BLaER1 (cell line): ENCODE measurements around the gene CCDC6.

Experiments
- H3K27ac ChIP-seq: shearing (Covaris generic); formaldehyde crosslinking; 2 replicates; pipeline ENCODE4 v1.8.1; 2022
- H3K27me3 ChIP-seq: shearing (Covaris generic); formaldehyde crosslinking; 2 replicates; pipeline ENCODE4 v1.8.1; 2022
- H3K36me3 ChIP-seq: shearing (Covaris generic); formaldehyde crosslinking; 2 replicates; pipeline ENCODE4 v1.8.1; 2022
- H3K4me1 ChIP-seq: shearing (Covaris generic); formaldehyde crosslinking; 2 replicates; pipeline ENCODE4 v1.8.1; 2022
- H3K4me2 ChIP-seq: shearing (Covaris generic); formaldehyde crosslinking; 2 replicates; pipeline ENCODE4 v1.8.1; 2022
- H3K4me3 ChIP-seq: shearing (Covaris generic); formaldehyde crosslinking; 2 replicates; pipeline ENCODE4 v1.8.1; 2022
- H3K9ac ChIP-seq: shearing (Covaris generic); formaldehyde crosslinking; 2 replicates; pipeline ENCODE4 v1.8.1; 2022
- H3K9me3 ChIP-seq: shearing (Covaris generic); formaldehyde crosslinking; 2 replicates; pipeline ENCODE4 v1.8.1; 2022
- H4K20me1 ChIP-seq: shearing (Covaris generic); formaldehyde crosslinking; 2 replicates; pipeline ENCODE4 v1.8.1; 2022
- Cebpa-rat ChIP-seq: shearing (Covaris generic); IDR thresholded peaks from 2 replicates; pipeline ENCODE4 v1.8.1; 2022

CCDC6 gene

DNA sequence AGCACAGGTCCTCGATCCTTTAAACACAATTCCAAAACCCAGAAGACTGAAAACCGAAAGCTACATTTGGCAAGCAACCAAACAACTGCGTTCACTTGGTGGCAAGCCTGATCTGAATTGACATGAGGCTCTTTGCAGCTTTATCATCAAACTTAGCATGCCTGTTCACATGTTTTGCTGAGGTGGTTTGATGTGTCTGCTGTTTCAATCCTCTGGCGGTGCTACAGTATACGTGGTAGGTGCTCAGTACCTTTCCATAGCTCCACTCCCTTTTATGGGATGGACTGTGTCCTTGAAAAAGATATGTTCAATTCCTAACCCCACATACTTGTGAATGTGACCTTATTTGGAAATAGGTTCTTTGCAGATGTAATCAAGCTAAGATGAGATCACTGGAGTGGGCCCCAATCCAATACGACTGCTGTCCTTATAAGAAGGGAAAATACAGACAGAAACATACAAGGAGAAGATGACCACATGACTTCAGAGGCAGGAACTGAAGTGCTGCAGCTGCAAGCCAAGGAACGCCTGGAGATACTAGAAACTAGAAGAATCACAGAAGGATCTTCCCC lies 33.4 kb downstream of the CCDC6 start:
- no peak overlapping the region for H3K27ac ChIP-seq
- no peak overlapping the region for H3K4me2 ChIP-seq
- peaks cover 100% of the 10 kb centered on the region for H4K20me1 ChIP-seq
- no peak overlapping the region for H3K4me3 ChIP-seq
- no peaks in the 10 kb centered on the region for H3K9me3 ChIP-seq
- no peak overlapping the region for H3K9ac ChIP-seq
- H3K27me3 ChIP-seq: no peaks in the 10 kb centered on the region
- peaks cover 18% of the 10 kb centered on the region for H3K4me1 ChIP-seq
- peaks cover 13% of the 10 kb centered on the region for H3K36me3 ChIP-seq
- TF ChIP-seq Cebpa-rat: no peak

DNA sequence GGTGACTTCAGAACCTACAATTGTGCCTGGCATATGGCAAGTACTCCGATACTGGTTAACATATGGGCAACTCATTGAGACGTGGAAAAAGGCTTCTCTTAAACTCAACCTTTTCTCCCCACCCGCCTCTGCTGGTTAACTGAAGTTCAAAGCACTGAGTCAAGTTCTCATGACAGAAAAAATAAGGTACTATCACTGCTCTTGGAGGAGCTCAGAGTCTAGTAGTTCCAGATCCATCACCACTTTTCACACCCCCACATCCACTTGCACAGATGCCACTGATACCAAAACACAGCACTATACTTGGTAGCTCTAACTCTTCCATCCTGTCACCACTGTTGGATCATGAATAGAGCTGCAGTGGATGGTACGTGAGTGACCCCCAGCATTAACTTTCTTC lies 36.2 kb downstream of the CCDC6 start:
- Histone ChIP-seq H3K4me2 (no peak overlapping the region), H4K20me1 (peaks cover 100% of the 10 kb centered on the region), H3K27ac (no peak overlapping the region), H3K4me1 (peaks cover 6% of the 10 kb centered on the region; the same call in 1 of the 2 replicates), H3K36me3 (peaks cover 13% of the 10 kb centered on the region), H3K9me3 (no peaks in the 10 kb centered on the region), H3K9ac (no peak overlapping the region), H3K4me3 (no peak overlapping the region), H3K27me3 (no peaks in the 10 kb centered on the region)
- TF ChIP-seq Cebpa-rat: no peak

DNA sequence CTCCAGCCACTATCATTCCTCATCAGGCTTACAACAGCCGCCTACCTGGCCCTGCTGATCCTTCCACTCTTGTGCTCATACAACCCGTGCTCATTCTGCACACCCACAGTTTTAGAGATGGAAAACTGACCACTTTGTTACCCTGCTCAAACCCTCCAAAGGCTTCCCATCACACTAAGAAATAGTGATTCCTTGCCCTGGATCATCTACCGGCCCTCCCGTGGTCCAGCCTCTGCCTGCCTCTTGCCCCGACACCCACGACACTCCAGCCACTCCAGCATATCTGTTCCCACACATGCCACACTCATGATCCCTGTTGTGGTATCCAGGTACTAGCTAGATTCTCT lies 36.8 kb downstream of the CCDC6 start:
- H3K27me3 ChIP-seq: no peaks in the 10 kb centered on the region
- H3K4me2 ChIP-seq: no peak overlapping the region
- peaks cover 13% of the 10 kb centered on the region for H3K36me3 ChIP-seq
- peaks cover 12% of the 10 kb centered on the region; the same call in 1 of the 2 replicates for H3K4me1 ChIP-seq
- no peak for TF ChIP-seq Cebpa-rat
- H3K27ac ChIP-seq: no peak overlapping the region
- no peak overlapping the region for H3K4me3 ChIP-seq
- H3K9ac ChIP-seq: no peak overlapping the region
- no peaks in the 10 kb centered on the region for H3K9me3 ChIP-seq
- peaks cover 100% of the 10 kb centered on the region for H4K20me1 ChIP-seq

DNA sequence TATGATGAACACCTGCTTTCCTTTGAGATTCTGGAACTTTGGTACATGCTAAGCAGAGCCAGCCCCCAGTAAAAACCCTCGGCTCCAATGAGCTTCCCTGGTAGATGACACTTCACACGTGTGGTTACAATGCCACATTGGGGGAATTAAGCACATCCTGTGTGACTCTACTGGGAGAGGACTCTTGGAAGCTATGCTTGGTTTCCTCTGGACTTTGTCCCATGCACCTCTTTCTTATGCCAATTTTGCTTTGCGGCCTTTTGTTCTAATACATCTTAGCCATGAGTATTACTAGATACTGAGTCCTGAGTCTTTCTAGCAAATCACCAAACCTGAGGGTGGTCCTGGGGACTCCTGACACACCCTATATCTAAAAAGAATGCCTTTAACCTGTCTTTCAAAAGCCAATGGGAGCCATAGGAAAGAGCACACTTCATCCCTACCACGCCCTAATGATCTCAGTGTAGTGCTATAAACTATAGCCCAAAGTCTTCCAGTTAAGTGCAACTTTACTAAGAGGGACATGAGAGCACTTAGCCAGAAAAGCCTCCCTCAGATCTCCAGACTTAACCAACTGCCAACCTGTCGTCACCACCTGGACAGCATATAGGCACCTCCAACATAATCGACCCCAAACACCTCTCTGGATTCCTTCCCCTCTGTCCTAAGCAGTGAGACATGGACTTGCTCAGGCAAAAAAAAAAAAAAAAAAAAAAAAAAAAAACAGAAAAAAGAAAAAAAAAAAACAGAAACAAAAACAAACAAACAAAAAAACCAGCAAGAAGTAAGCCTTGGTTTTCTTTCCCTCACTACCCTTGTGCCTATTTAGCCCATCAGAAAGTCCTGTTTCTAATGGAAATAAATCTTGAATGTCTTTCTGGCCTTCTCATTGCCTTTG lies 37.4 kb downstream of the CCDC6 start:
- no peaks in the 10 kb centered on the region for H3K27me3 ChIP-seq
- no peak for TF ChIP-seq Cebpa-rat
- no peak overlapping the region for H3K9ac ChIP-seq
- no peaks in the 10 kb centered on the region for H3K9me3 ChIP-seq
- no peak overlapping the region for H3K27ac ChIP-seq
- no peak overlapping the region for H3K4me3 ChIP-seq
- no peak overlapping the region for H3K4me2 ChIP-seq
- peaks cover 13% of the 10 kb centered on the region; the same call in 1 of the 2 replicates for H3K36me3 ChIP-seq
- H3K4me1 ChIP-seq: peaks cover 13% of the 10 kb centered on the region; the same call in 1 of the 2 replicates
- H4K20me1 ChIP-seq: peaks cover 100% of the 10 kb centered on the region

DNA sequence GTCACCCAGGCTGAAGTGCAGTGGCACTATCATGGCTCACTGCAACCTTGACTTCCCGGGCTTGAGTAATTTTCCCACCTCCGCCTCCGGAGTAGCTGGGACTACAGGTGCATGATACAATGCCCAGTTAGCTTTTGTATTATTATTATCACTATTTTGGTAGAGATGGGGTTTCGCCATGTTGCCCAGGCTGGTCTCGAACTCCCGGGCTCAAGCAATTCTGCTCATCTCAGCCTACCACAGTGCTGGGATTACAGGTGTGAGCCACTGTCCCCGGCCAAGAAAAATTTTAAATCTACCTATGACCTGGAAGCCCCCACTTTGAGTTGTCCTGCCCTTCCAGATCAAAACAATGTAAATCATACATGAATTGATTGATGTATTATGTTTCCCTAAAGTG lies 38.8 kb downstream of the CCDC6 start:
- no peak overlapping the region for H3K9ac ChIP-seq
- H3K4me2 ChIP-seq: no peak overlapping the region
- TF ChIP-seq Cebpa-rat: no peak
- no peaks in the 10 kb centered on the region for H3K9me3 ChIP-seq
- H3K4me3 ChIP-seq: no peak overlapping the region
- peaks cover 90% of the 10 kb centered on the region for H4K20me1 ChIP-seq
- H3K27me3 ChIP-seq: no peaks in the 10 kb centered on the region
- peaks cover 13% of the 10 kb centered on the region; the same call in 1 of the 2 replicates for H3K4me1 ChIP-seq
- no peak overlapping the region for H3K27ac ChIP-seq
- H3K36me3 ChIP-seq: peaks cover 5% of the 10 kb centered on the region; the same call in 1 of the 2 replicates

DNA sequence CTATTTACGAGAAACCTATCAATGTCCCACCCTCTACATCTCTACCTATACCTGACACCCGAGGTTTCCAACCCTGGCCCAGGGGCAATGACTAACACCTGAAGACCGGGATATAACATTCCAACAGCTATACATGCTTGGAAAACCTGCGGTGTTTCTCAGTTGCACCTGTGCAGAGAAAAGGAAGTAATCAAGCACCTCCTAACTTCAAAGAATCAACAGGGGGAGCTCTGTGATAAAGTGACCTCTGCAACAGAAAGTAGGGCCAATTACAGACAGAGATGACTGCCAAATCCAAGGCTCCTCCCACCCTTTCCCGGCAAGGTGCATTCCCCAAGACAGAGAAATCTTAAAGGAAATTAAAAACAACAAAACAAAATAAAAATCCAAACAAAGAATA lies 41.3 kb downstream of the CCDC6 start:
- TF ChIP-seq Cebpa-rat: no peak

DNA sequence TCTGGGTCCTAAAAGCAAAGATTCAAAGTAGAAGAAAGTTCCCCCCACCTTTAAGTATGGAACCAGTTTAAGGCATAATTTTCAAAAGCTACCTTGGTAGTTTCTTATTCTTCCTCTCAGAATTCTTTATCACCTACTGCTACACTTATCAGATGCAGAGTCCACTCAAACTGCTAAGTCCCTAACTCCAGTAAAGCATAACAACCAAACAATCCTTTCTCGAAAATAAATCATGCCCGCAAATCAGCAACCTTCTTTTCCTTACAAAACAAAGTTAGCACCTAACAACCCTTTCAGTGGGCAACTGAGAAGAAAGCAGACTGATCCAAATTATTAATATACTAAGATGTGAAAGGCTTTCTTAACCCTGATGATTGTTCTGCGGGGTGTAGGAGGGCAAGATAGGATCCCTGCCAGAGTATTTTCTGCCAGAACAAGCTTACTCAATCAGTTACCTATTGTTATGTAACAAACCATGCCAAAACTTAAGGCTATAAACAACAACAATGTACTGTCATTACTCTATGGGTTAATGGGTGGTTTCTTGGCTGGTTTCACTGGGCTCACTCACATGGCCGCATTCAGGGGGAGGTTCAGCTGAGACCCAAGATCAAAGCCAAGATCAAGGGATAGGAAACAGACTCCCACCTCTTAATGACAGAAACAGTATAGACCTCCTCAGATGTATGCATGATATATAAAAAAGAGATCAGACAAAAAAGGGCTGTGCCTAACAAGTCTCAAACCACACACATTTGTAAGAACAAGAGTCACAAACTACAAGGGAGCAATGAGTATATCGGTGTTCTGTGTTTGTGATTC lies 42.0 kb downstream of the CCDC6 start:
- Histone ChIP-seq H3K9ac (no peak overlapping the region), H3K27ac (no peak overlapping the region), H3K36me3 (peaks cover 23% of the 10 kb centered on the region), H4K20me1 (peaks cover 66% of the 10 kb centered on the region), H3K27me3 (no peaks in the 10 kb centered on the region), H3K4me2 (0 out of 2 replicates have a peak overlapping the region, but pooled peaks have one; percentile 4), H3K9me3 (peaks cover 27% of the 10 kb centered on the region), H3K4me3 (no peak overlapping the region), H3K4me1 (peaks cover 13% of the 10 kb centered on the region; the same call in 1 of the 2 replicates)
- no peak for TF ChIP-seq Cebpa-rat

More for the DNA sequence above, 41.3 kb downstream of the CCDC6 start:
- Histone ChIP-seq H3K4me2 (0 out of 2 replicates have a peak overlapping the region, but pooled peaks have one; percentile 4), H3K9ac (no peak overlapping the region), H3K27ac (no peak overlapping the region), H3K36me3 (peaks cover 17% of the 10 kb centered on the region), H3K9me3 (peaks cover 22% of the 10 kb centered on the region), H3K27me3 (no peaks in the 10 kb centered on the region), H4K20me1 (peaks cover 67% of the 10 kb centered on the region), H3K4me3 (no peak overlapping the region), H3K4me1 (peaks cover 13% of the 10 kb centered on the region; the same call in 1 of the 2 replicates)

DNA sequence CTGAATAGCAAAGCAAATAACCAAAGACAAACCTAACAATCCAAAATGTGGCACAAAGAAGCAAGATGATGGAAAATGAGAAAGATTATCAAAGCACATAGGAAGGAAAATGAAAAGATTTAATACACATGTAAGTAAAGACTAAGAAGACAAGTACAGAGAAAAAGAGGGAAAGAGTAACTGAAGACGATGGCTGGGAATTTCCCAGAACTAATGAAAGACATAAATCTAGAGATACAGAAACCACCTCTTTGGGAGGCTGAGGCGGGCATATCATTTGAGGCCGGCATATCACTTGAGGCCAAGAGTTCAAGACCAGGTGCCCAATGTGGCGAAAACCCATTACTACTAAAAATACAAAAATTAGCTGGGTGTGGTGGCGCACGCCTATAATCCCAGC lies 46.8 kb downstream of the CCDC6 start:
- Histone ChIP-seq H3K4me2 (no peak overlapping the region), H3K9me3 (peaks cover 41% of the 10 kb centered on the region), H4K20me1 (peaks cover 57% of the 10 kb centered on the region), H3K4me3 (no peak overlapping the region), H3K36me3 (peaks cover 34% of the 10 kb centered on the region), H3K27ac (no peak overlapping the region), H3K4me1 (peaks cover under 1% of the 10 kb centered on the region; the same call in 1 of the 2 replicates), H3K9ac (no peak overlapping the region), H3K27me3 (no peaks in the 10 kb centered on the region)
- no peak for TF ChIP-seq Cebpa-rat

DNA sequence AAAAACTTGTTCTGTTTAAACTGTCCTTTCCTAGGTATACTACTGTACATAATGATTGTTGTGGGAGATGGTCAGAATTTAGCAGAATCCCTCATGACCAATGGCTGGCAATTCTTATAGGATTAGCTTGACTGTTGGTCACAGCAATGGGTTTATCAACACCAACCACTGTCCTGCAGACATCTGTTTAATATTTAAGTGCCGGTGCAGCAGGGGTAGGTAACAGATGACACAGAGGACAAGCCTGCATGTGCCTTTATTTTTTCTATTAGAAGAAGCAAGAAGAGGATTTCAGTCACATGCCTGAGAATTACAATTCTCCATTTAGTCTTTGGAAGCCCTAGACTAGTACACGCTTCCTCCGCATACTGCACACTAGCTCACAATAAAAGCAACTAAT lies 48.4 kb downstream of the CCDC6 start:
- Histone ChIP-seq H3K4me1 (peaks cover 10% of the 10 kb centered on the region), H3K9ac (no peak overlapping the region), H3K36me3 (peaks cover 34% of the 10 kb centered on the region), H3K27me3 (no peaks in the 10 kb centered on the region), H4K20me1 (peaks cover 52% of the 10 kb centered on the region), H3K9me3 (peaks cover 47% of the 10 kb centered on the region), H3K4me3 (no peak overlapping the region), H3K4me2 (no peak overlapping the region), H3K27ac (no peak overlapping the region)
- no peak for TF ChIP-seq Cebpa-rat
